SK-N-SH (cell line): Measurements from ENCODE around the gene GPS2. TPM values are rescaled to one million over a fixed set of nuclear protein-coding genes. Genes with fewer than 3 reads are reported as not detected.

Experiments used
- CTCF ChIA-PET: fragments of 300-600, 350-600 bp; formaldehyde crosslinking; extraction: SDS; loops from one replicate; lab custom pipeline; 2021; lab: Yijun Ruan, JAX
- POLR2A ChIA-PET: fragments of 350-600 bp; sonication (Branson Sonifier 250); formaldehyde crosslinking; extraction: SDS; loops from one replicate; lab custom pipeline; 2020; ENCODE audit warnings: antibody characterized with exemption, inconsistent platforms; lab: Yijun Ruan, JAX
- DNase-seq: peaks from one replicate; pipeline ENCODE4 v3.0.0; 2012
- H2AFZ ChIP-seq: fragments of 200-600 bp; sonication (generic); 2 replicates; pipeline ENCODE4 v1.8.1; 2016; ENCODE audit warnings: antibody characterized with exemption, mild to moderate bottlenecking, low read depth
- H3F3A ChIP-seq: fragments of 200-600 bp; sonication (generic); replicated peaks from 2 replicates; pipeline ENCODE3; 2016; ENCODE audit warnings: antibody characterized with exemption, mild to moderate bottlenecking; ENCODE audit not compliant: insufficient read depth
- H3K27ac ChIP-seq, 2 experiments: fragments of 200-500 bp in 1 of 2; fragments of 200-600 bp in 1 of 2; sonication (Bioruptor generic) in 1 of 2; sonication (generic), shearing (Covaris generic) in 1 of 2; 2 replicates each; pipeline versions ENCODE4 v1.5.1 to v1.6.1; 2014 to 2016; ENCODE audit warnings: low read depth in 2 of 2, inconsistent platforms in 1 of 2, low read length in 1 of 2, mild to moderate bottlenecking in 1 of 2, mixed read lengths in 1 of 2
- H3K27me3 ChIP-seq: fragments of 200-600 bp; sonication (generic), shearing (Covaris generic); 2 replicates; pipeline ENCODE4 v1.6.1; 2016; ENCODE audit warnings: mixed run types; ENCODE audit not compliant: insufficient read depth
- H3K36me3 ChIP-seq, 2 experiments: fragments of 200-500 bp in 1 of 2; fragments of 200-600 bp in 1 of 2; sonication (Bioruptor generic) in 1 of 2; sonication (generic) in 1 of 2; replicated peaks in 1 of 2; 2 replicates each; pipeline versions ENCODE3 to v1.5.1; 2014 to 2016; ENCODE audit warnings: low read length in 1 of 2, mild to moderate bottlenecking in 1 of 2; ENCODE audit not compliant: insufficient read depth in 2 of 2, control insufficient read depth in 1 of 2
- H3K4me1 ChIP-seq, 2 experiments: fragments of 200-500 bp in 1 of 2; fragments of 200-600 bp in 1 of 2; sonication (Bioruptor generic) in 1 of 2; sonication (generic), shearing (Covaris generic) in 1 of 2; 2 replicates each; pipeline versions ENCODE4 v1.5.1 to v1.6.1; 2014 to 2016; ENCODE audit warnings: low read depth in 1 of 2, low read length in 1 of 2, mixed run types in 1 of 2; ENCODE audit not compliant: insufficient read depth in 2 of 2, control insufficient read depth in 1 of 2
- H3K4me2 ChIP-seq: fragments of 200-600 bp; sonication (generic), shearing (Covaris generic); 2 replicates; pipeline ENCODE4 v1.6.1; 2017; ENCODE audit warnings: mixed run types
- H3K4me3 ChIP-seq, 2 experiments: fragments of 200-500 bp in 1 of 2; fragments of 200-600 bp in 1 of 2; sonication (Bioruptor generic) in 1 of 2; sonication (generic), shearing (Covaris generic) in 1 of 2; 2 replicates each; pipeline versions ENCODE4 v1.5.1 to v1.8.1; 2014 to 2016; ENCODE audit warnings: low read depth in 2 of 2, inconsistent platforms in 1 of 2, low read length in 1 of 2, mild to moderate bottlenecking in 1 of 2, mixed read lengths in 1 of 2, moderate library complexity in 1 of 2
- H3K79me2 ChIP-seq: fragments of 200-600 bp; sonication (generic); 2 replicates; pipeline ENCODE4 v1.8.1; 2017; ENCODE audit warnings: mild to moderate bottlenecking; ENCODE audit not compliant: insufficient read depth
- H3K9ac ChIP-seq: fragments of 200-600 bp; sonication (generic); 2 replicates; pipeline ENCODE4 v1.6.1; 2017; ENCODE audit warnings: mixed run types
- H3K9me2 ChIP-seq: fragments of 200-600 bp; sonication (generic); 2 replicates; pipeline ENCODE4 v1.6.1; 2017; ENCODE audit warnings: mixed run types
- H3K9me3 ChIP-seq: fragments of 200-600 bp; sonication (generic); 2 replicates; pipeline ENCODE4 v1.6.1; 2017; ENCODE audit warnings: mixed run types, mild to moderate bottlenecking, moderate library complexity
- H4K20me1 ChIP-seq: fragments of 200-600 bp; sonication (generic); 2 replicates; pipeline ENCODE4 v1.6.1; 2017; ENCODE audit warnings: mild to moderate bottlenecking, mixed run types; ENCODE audit not compliant: insufficient read depth
- CHD2 ChIP-seq: fragments of 150-350 bp; IDR thresholded peaks from 2 replicates; pipeline ENCODE4 v1.6.1; 2018; ENCODE audit warnings: low read length; ENCODE audit not compliant: partially characterized antibody
- ELF1 ChIP-seq: IDR thresholded peaks from 2 replicates; pipeline ENCODE4 v1.4.0; 2012
- GABPA ChIP-seq: IDR thresholded peaks from 2 replicates; pipeline ENCODE4 v1.4.0; 2012; ENCODE audit warnings: low read depth, mild to moderate bottlenecking
- GATA2 ChIP-seq: sonication (generic); formaldehyde crosslinking; IDR thresholded peaks from 2 replicates; pipeline ENCODE4 v1.5.0; 2020; ENCODE audit warnings: mild to moderate bottlenecking, missing genetic modification reagents
- MXI1 ChIP-seq: IDR thresholded peaks from 2 replicates; pipeline ENCODE4 v1.6.1; 2012; ENCODE audit warnings: mild to moderate bottlenecking, low read depth, low read length, improper control_type of control experiment
- NFIC ChIP-seq: IDR thresholded peaks from 2 replicates; pipeline ENCODE4 v1.4.0; 2012; ENCODE audit warnings: borderline replicate concordance
- POLR2AphosphoS5 ChIP-seq: IDR thresholded peaks from 2 replicates; pipeline ENCODE4 v1.6.1; 2012; ENCODE audit warnings: low read depth, low read length
- SIN3A ChIP-seq: IDR thresholded peaks from 2 replicates; pipeline ENCODE4 v1.6.1; 2012; ENCODE audit warnings: low read depth, mild to moderate bottlenecking, low read length, moderate library complexity, borderline replicate concordance
- TCF12 ChIP-seq: IDR thresholded peaks from 2 replicates; pipeline ENCODE4 v1.4.0; 2012
- TEAD4 ChIP-seq: IDR thresholded peaks from 2 replicates; pipeline ENCODE4 v1.4.0; 2012; ENCODE audit warnings: mild to moderate bottlenecking, borderline replicate concordance; ENCODE audit not compliant: insufficient read depth
- YY1 ChIP-seq: IDR thresholded peaks from 2 replicates; pipeline ENCODE4 v1.4.0; 2012; ENCODE audit warnings: low read depth, mild to moderate bottlenecking
- WGBS: methylation state at CpG from one replicate; pipeline ENCODE4 v1.1.6; 2017; ENCODE audit warnings: low lambda C conversion rate; 5-methylcytosine and 5-hydroxymethylcytosine counted together
- polyA plus RNA-seq, 3 experiments: library from polyadenylated mRNA; depleted of rRNA; stranded (reverse); fragments of >200 nt; gene quantifications; 2 replicates each; pipeline ENCODE4 v1.2.3, GENCODE V29; 2012
- TF ChIP-seq, protein P1 (sequence below): fragments of 200-600 bp; sonication (generic); IDR thresholded peaks from 2 replicates; pipeline ENCODE4 v1.6.1; 2017; ENCODE audit warnings: antibody characterized with exemption, mild to moderate bottlenecking, moderate library complexity
- TF ChIP-seq, protein P2 (sequence below): fragments of 150-350 bp; IDR thresholded peaks from 2 replicates; pipeline ENCODE4 v1.6.1; 2017; ENCODE audit warnings: antibody characterized with exemption, low read length, low read depth, borderline replicate concordance
- TF ChIP-seq, protein P3 (sequence below): IDR thresholded peaks from 2 replicates; pipeline ENCODE4 v1.4.0; 2012; ENCODE audit warnings: low read depth, borderline replicate concordance
- TF ChIP-seq, protein P4 (sequence below): IDR thresholded peaks from 2 replicates; pipeline ENCODE4 v1.4.0; 2012; ENCODE audit warnings: low read depth
- TF ChIP-seq, protein P5 (sequence below): IDR thresholded peaks from 2 replicates; pipeline ENCODE4 v1.4.0; 2012; ENCODE audit warnings: low read depth, borderline replicate concordance

The GPS2 gene
- polyA plus RNA-seq, 1 of the 3 experiments (the other 2 are of a cell fraction): 102 TPM

DNA sequence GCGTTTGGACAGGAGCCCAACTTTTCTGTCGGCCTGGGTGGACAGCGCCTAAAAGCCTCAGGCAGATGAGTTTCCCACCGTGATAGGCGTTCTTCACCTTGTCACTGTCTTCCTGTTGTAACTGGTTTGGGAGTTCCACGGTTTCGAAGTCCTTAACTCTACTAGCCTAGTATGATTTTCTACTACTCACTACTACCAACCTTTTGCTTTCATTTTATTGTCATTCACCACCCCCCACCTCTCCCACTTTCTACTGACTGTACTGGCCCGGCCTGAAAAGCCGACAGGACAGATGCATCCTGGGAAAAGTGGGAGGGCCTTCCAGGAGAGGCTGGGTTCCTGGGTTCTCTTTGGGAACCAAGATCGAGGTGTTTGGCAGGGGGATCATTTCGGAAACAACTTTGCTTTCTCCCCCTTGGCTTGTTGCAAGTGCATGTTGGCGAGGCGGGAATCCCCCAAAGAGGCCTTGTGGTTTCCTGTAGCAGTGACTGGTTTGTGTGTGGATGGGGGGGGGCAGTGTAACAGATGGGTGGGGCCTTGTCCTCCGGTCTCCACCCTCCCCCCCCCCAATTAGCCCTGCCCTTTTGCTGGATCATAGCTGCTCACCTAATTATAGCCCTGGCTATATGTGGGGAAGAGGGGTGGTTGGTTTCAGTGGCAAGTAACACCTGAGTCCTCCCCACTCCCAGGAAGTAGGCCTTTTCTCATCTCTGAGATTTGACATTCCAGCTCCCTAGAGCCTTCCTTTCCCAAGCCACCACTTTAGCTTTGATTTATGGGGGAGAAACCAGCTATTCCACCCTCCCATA is 6.3 kb downstream of the GPS2 start (continued):
- TF ChIP-seq, protein P1, sequence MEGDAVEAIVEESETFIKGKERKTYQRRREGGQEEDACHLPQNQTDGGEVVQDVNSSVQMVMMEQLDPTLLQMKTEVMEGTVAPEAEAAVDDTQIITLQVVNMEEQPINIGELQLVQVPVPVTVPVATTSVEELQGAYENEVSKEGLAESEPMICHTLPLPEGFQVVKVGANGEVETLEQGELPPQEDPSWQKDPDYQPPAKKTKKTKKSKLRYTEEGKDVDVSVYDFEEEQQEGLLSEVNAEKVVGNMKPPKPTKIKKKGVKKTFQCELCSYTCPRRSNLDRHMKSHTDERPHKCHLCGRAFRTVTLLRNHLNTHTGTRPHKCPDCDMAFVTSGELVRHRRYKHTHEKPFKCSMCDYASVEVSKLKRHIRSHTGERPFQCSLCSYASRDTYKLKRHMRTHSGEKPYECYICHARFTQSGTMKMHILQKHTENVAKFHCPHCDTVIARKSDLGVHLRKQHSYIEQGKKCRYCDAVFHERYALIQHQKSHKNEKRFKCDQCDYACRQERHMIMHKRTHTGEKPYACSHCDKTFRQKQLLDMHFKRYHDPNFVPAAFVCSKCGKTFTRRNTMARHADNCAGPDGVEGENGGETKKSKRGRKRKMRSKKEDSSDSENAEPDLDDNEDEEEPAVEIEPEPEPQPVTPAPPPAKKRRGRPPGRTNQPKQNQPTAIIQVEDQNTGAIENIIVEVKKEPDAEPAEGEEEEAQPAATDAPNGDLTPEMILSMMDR: no peak
- TF ChIP-seq, protein P2, sequence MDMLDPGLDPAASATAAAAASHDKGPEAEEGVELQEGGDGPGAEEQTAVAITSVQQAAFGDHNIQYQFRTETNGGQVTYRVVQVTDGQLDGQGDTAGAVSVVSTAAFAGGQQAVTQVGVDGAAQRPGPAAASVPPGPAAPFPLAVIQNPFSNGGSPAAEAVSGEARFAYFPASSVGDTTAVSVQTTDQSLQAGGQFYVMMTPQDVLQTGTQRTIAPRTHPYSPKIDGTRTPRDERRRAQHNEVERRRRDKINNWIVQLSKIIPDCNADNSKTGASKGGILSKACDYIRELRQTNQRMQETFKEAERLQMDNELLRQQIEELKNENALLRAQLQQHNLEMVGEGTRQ: no peak
- no peak for TF ChIP-seq TEAD4
- TF ChIP-seq, protein P3, sequence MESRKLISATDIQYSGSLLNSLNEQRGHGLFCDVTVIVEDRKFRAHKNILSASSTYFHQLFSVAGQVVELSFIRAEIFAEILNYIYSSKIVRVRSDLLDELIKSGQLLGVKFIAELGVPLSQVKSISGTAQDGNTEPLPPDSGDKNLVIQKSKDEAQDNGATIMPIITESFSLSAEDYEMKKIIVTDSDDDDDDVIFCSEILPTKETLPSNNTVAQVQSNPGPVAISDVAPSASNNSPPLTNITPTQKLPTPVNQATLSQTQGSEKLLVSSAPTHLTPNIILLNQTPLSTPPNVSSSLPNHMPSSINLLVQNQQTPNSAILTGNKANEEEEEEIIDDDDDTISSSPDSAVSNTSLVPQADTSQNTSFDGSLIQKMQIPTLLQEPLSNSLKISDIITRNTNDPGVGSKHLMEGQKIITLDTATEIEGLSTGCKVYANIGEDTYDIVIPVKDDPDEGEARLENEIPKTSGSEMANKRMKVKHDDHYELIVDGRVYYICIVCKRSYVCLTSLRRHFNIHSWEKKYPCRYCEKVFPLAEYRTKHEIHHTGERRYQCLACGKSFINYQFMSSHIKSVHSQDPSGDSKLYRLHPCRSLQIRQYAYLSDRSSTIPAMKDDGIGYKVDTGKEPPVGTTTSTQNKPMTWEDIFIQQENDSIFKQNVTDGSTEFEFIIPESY: no peak
- TF ChIP-seq YY1: no peak
- peak; percentile 4; the same call in 1 of the 2 replicates for TF ChIP-seq NFIC
- peak; percentile 73 for TF ChIP-seq POLR2AphosphoS5
- TF ChIP-seq ELF1: no peak
- TF ChIP-seq, all 33 proteins: peak for 6

DNA sequence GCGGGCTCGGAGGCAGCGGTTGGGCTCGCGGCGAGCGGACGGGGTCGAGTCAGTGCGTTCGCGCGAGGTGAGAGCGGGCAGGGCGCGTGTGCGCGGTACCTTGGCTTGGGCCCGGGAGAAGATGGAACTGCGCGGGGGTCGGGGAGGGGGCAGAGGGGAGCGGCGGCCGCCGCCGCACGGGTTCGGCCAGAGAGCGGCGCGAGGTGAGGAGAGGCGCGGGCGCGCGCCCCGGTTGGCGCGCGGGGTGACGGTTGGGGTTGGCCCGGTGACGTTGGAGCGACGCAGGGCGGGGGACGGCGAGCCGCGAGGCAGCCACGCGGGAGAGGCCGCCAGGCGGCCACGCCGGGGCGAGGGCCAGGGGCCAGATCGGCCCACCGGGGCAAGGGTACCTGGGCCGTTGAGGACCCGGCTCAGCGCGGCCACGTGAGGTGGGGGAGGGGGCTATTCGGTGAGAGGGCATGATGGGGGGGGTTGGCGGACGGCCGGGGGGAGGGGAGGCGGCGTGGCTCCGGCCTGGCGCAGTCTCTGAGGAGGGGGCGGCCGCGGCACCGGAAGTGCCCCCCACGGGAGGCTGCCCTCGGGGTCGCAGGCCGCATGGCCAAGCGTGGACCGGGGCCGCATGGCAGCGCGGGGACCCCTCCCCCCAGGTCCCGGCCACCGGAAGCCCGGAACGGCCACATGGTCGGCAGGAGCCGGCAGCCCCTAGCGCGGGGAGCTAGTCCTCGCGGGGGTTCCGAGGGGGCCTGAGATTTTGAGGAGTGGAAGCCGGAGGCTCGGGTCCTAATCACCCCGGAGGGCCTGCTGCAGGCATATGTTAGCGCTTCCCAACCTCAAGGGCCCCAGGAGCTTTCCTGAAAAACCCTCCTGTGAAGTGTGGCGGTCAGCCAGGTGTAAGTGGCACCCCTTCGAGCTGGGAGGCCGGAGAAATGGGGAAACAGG is 7.2 kb downstream of the GPS2 start:
- Histone ChIP-seq H3K4me1 (peaks cover 17 to 25% of the 10 kb centered on the region in 2 experiments), H3K9me2 (no peaks in the 10 kb centered on the region), H3K36me3 (peaks cover 32 to 36% of the 10 kb centered on the region in 2 experiments), H3K9me3 (no peaks in the 10 kb centered on the region), H3K27ac (peak overlapping the region; percentile 83 to 91), H3K4me3 (peak overlapping the region; percentile 76 to 79)
- CTCF ChIA-PET: interaction anchor here (0.9 to 2.6 kb wide), 4 partner anchors 12 to 94 kb away, joined by 3 to 7 read pairs (median 6); partner anchors contain the start of gene SLC2A4
- TF ChIP-seq SIN3A: 0 out of 2 replicates have a peak, but pooled peaks have one; percentile 1
- TF ChIP-seq MXI1: peak; percentile 93
- TF ChIP-seq GATA2 (CRISPR knock-in tag): no peak
- TF ChIP-seq, protein P4, sequence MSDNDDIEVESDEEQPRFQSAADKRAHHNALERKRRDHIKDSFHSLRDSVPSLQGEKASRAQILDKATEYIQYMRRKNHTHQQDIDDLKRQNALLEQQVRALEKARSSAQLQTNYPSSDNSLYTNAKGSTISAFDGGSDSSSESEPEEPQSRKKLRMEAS: peak; percentile 78
- TF ChIP-seq GABPA: peak; percentile 9; the same call in 1 of the 2 replicates
- peak; percentile 51 for TF ChIP-seq CHD2
- TF ChIP-seq, protein P5, sequence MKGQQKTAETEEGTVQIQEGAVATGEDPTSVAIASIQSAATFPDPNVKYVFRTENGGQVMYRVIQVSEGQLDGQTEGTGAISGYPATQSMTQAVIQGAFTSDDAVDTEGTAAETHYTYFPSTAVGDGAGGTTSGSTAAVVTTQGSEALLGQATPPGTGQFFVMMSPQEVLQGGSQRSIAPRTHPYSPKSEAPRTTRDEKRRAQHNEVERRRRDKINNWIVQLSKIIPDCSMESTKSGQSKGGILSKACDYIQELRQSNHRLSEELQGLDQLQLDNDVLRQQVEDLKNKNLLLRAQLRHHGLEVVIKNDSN: no peak
- no peak for TF ChIP-seq TCF12
- TF ChIP-seq, all 33 proteins: peak for 5
- peaks cover 50% of the 10 kb centered on the region for H3F3A ChIP-seq
- peak; percentile 68 for DNase-seq
- peaks cover 46% of the 10 kb centered on the region for H4K20me1 ChIP-seq
- peaks cover 52% of the 10 kb centered on the region for H3K79me2 ChIP-seq
- POLR2A ChIA-PET: no interaction called here
- peak overlapping the region; percentile 93 for H3K9ac ChIP-seq
- H3K4me2 ChIP-seq: peak overlapping the region; percentile 90
- H3K27me3 ChIP-seq: no peaks in the 10 kb centered on the region
- no peak overlapping the region for H2AFZ ChIP-seq
- 2% methylated on average over 27 of the region's 104 CpGs for WGBS
